NCI-H82 (cell line): ENCODE measurements around the gene PNKP.

Experiments
- DNase-seq: peaks from one replicate; lab custom pipeline; 2025; lab: John Stamatoyannopoulos, UW

The PNKP gene

DNA sequence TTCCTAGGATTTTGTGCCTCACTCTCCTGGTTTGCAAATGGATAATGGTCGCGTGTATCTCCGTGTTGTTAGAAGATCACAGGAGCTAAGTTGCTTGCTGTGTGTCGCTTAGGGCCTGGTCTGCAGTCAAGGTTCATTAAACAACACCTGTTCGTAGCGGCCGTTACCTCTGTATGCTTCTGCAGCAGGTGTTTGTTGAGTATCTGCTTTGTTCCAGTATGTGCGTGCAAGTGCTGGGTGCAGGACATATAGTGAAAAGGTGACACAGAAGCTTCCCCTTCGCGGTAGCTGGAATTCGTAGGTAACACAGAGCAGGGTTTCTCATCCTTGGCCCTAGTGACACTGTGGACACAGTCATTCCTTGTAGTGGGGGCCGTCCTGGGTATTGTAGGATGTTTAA lies 43.9 kb downstream of the PNKP start:
- DNase-seq, result no peak

- peak; percentile 99 for DNase-seq
Measured at GRCh38 chr19:49820125-49820524, 47.3 kb downstream of the PNKP start.

DNA sequence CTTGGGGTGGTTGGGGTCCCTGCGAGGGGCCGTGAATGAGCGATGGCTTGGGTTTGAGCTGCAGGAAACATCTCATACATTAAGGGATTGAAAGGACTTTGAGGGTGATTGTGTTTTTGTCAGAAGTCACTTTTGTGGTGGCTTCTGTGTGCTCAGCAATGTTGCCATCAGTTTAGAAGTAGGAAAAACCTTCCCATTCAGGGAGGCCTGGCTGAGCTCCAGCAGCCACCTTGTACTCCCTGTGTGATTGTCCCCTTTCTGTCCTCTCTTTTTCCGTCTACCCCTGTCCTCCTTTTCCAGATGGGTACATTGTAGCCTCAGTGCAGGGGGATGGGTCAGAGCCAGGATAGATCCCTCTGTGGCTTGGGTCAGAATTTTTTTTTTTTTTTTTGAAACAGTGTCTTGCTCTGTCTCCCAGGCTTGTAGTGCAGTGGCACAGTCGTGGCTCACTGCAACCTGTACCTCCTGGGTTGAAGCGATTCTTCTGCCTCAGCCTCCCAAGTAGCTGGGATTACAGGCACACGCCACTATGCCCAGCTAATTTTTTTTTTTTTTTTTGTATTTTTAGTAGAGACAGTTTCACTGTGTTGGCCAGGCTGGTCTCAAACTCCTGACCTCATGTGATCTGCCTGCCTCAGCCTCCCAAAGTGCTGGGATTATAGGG lies 47.8 kb downstream of the PNKP start:
- DNase-seq, result peak; percentile 58

DNA sequence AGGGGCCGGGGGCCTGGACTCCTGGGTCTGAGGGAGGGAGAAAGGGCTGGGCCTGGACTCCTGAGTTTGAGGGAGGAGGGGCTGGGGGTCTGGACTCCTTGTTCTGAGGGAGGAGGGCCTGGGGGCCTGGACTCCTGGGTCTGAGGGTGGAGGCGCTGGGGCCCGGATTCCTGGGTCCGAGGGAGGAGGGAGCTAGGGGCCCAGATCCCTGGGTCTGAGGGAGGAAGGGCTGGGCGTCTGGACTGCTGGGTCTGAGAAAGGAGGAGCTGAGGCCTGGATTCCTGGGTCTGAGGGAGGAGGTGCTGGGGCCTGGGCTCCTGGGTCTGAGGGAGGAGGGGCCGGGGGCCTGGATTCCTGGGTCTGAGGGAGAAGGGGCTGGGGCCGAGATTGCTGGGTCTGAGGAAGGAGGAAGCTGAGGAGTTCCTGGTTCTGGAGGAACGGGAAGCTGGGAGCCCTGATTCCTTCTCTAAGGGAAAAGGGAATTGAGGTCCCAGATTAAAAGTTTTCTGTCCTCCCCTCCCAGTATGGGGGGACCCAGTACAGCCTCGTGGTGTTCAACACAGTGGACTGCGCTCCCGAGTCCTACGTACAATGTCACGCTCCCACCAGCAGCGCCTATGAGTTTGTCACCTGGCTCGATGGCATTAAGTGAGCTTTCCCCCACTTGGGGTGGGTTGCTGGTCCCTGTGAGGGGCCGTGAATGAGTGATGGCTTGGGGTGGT lies 48.6 kb downstream of the PNKP start:
- DNase-seq, result peak; percentile 66

DNA sequence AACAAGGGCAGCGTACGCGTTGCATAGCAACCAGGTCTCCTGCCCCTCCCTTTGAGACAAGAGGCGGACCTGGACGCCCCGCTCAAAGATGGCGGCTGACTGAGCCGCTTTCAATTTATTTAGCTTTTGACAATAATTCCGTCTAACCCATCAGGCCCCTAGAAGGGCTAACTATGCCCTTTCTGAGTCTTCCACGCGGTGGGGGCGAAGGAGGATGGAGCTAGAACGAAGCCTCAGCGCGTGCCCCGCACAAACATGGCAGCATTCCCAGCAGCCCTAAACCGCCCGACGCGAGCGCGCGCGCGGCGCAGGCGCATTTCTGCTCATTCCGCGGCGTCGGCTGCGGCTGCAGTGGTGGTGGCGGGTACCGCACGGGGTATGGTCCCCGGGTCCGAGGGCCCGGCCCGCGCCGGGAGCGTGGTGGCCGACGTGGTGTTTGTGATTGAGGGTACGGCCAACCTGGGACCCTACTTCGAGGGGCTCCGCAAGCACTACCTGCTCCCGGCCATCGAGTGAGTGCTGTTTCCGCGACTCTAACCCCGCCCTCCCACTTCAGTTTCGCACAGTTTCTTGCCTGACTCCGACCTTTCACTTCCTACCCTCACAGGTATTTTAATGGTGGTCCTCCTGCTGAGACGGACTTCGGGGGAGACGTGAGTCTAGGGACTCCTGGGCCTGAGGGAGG lies 49.3 kb downstream of the PNKP start, which contains the start of gene MED25:
Gene MED25 (plus strand): TSS at position 326 of the 685 bp plus-strand sequence. CDS start 53 bp downstream, at position 379.
- DNase-seq, result peak; percentile 95

DNA sequence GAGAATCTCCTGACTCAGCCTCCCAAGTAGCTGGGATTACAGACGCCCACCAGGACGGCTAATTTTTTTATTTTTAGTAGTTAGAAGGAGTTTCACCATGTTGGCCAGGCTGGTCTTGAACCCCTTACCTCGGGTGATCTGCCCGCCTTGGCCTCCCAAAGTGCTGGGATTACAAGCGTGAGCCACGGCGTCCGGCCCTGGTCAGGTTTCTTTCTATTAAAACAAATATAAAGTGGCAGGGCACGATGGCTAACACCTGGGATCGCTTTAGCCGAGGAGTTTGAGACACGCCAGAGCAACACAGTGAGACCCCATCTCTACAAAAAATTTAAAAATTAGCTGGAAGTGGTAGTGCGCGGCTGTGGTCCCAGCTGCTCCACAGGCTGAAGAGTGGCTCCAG lies 50.8 kb downstream of the PNKP start:
- DNase-seq, result peak; percentile 45

GRCh38 chr19:49814010-49814409 lies 53.4 kb downstream of the PNKP start:
- DNase-seq, result no peak

DNA sequence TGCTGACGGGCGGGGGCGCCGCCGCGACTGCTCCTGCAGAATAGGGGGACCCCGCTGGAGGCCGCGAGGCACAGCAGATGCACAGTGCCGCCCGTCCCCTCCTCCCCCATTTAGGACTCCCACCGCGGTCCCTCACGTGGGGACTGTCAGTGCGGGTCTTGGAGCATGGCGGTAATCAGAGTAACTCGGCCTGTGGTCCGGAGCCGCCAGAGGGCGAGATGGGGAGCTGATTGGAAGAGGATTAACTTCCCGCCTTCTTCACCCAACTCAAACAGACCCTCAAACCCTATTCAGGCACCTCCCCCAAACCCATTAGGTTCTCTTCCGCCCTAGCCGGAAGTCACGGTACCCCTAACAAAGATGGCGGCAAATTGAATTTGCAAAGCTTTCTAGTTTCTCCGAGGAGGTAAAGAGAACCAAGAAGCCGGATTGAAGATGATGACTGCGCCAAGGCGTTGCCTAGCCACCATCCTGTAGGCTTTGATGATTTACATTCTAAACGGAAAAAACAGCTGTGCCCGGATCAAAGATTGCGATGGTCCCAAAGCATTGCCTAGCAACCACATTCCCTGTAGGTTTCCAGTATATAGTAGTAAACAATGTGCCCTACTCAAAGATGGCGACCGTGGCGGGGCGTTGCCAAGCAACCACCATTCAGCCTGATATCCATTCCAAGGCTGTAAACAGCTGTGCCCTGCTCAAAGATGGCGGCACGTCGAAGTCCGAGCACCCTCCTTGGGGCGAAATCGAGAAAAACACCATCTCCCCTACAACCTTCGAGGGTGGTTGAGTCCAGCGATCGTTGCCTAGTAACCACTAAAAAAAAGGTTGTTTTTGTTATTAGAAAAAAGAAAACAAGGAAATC lies 54.1 kb downstream of the PNKP start, which contains the start of gene FUZ:
Gene FUZ (minus strand): TSS at position 296 of the 865 bp plus-strand sequence. CDS start 186 bp downstream, at position 110.
- peak; percentile 99 for DNase-seq

- peak; percentile 50 for DNase-seq
Measured at GRCh38 chr19:49812452-49812996, 54.9 kb downstream of the PNKP start.

DNA sequence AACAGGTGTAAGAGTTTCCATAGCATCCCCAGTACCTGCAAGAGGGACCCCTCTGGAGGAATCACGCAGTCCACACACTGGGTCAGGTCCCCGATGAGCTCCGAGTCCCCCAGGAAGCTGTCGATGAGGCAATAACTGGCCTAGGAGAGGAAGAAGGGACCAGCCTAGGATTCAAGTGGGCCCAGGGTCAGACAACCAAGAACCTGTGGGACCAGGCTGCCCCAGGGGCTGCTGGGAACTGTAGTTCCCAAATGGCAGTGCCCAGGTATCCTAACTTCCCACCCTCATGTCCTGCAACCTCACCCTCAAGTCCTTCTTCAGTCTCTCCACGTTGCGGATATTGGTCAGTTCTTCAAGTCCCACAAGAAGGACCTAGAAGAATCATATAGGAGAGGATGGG lies 56.0 kb downstream of the PNKP start:
- no peak for DNase-seq
